ENCODE data around the gene HOXC12. TPM values are rescaled to one million over a fixed set of nuclear protein-coding genes. Genes with fewer than 3 reads are reported as not detected.

HOXC12 gene
- polyA plus RNA-seq, 3 donors from 2014 or later: not detected

GRCh38 chr12:53974084-53975063 is 19.7 kb downstream of the HOXC12 start, which contains the start of gene HOTAIR:
Gene HOTAIR (minus strand): TSS chr12:53974954.
- peak in 2 of 3 donors; percentile 39 to 43 for DNase-seq
- H3K27me3 Mint-ChIP-seq (ENCODE audit: low read depth in 3 of 3): peaks cover 75 to 79% (median 76%) of the 10 kb centered on the region in 3 donors
- no peaks in the 10 kb centered on the region for H3K36me3 Mint-ChIP-seq
- H3K4me1 Mint-ChIP-seq: peaks cover 24 to 43% of the 10 kb centered on the region in 2 donors
- peak within 1 kb of the TSS; percentile 63 to 85 (median 80) for H3K4me3 Mint-ChIP-seq
- peak within 1 kb of the TSS in 2 of 6 donors; percentile 11 to 51 for H3K27ac Mint-ChIP-seq
- peaks cover 0 to 11% (median 0%) of the 10 kb centered on the region in 6 donors for H3K9me3 Mint-ChIP-seq

- Mint-ChIP-seq H3K4me3 (peak overlapping the region; percentile 63 to 78 (median 74)), H3K4me1 (peaks cover 24 to 43% of the 10 kb centered on the region in 2 donors), H3K9me3 (peaks cover 0 to 11% (median 0%) of the 10 kb centered on the region in 6 donors), H3K27me3 (ENCODE audit: low read depth in 3 of 3) (peaks cover 73 to 82% (median 75%) of the 10 kb centered on the region in 3 donors), H3K36me3 (no peaks in the 10 kb centered on the region), H3K27ac (no peak overlapping the region)
- no peak for DNase-seq
Measured at GRCh38 chr12:53975064-53975471, 20.4 kb downstream of the HOXC12 start.

GRCh38 chr12:53975479-53976152 is 20.9 kb downstream of the HOXC12 start:
- H3K9me3 Mint-ChIP-seq: peaks cover 0 to 11% (median 0%) of the 10 kb centered on the region in 6 donors
- peak overlapping the region; percentile 63 to 78 (median 74) for H3K4me3 Mint-ChIP-seq
- DNase-seq: no peak
- no peaks in the 10 kb centered on the region for H3K36me3 Mint-ChIP-seq
- H3K4me1 Mint-ChIP-seq: peaks cover 24 to 43% of the 10 kb centered on the region in 2 donors
- peak overlapping the region in 1 of 6 donors; percentile 51 for H3K27ac Mint-ChIP-seq
- H3K27me3 Mint-ChIP-seq (ENCODE audit: low read depth in 3 of 3): peaks cover 72 to 83% (median 77%) of the 10 kb centered on the region in 3 donors

GRCh38 chr12:53976172-53976822 is 21.6 kb downstream of the HOXC12 start:
- no peak for DNase-seq
- Mint-ChIP-seq H3K27me3 (ENCODE audit: low read depth in 3 of 3) (peaks cover 73 to 83% (median 77%) of the 10 kb centered on the region in 3 donors), H3K27ac (peak overlapping the region in 1 of 6 donors; percentile 51), H3K4me1 (peaks cover 24 to 43% of the 10 kb centered on the region in 2 donors), H3K4me3 (peak overlapping the region in 3 of 5 donors; percentile 7 to 77 (median 18)), H3K36me3 (peaks cover 0 to 3% (median 0%) of the 10 kb centered on the region in 3 donors), H3K9me3 (peaks cover 0 to 11% (median 0%) of the 10 kb centered on the region in 6 donors)

GRCh38 chr12:53976823-53977595 is 22.3 kb downstream of the HOXC12 start:
- Mint-ChIP-seq H3K27me3 (ENCODE audit: low read depth in 3 of 3) (peaks cover 71 to 82% (median 80%) of the 10 kb centered on the region in 3 donors), H3K36me3 (peaks cover 0 to 3% (median 0%) of the 10 kb centered on the region in 3 donors), H3K27ac (no peak overlapping the region), H3K4me1 (peaks cover 24 to 43% of the 10 kb centered on the region in 2 donors), H3K4me3 (peak overlapping the region in 2 of 5 donors; percentile 7 to 27), H3K9me3 (peaks cover 0 to 11% (median 0%) of the 10 kb centered on the region in 6 donors)
- no peak for DNase-seq

GRCh38 chr12:53977596-53978445 is 23.1 kb downstream of the HOXC12 start:
- Mint-ChIP-seq H3K27me3 (ENCODE audit: low read depth in 3 of 3) (peaks cover 66 to 82% (median 79%) of the 10 kb centered on the region in 3 donors), H3K4me3 (peak overlapping the region in 1 of 5 donors; percentile 34), H3K36me3 (peaks cover 0 to 3% (median 0%) of the 10 kb centered on the region in 3 donors), H3K4me1 (peaks cover 24 to 41% of the 10 kb centered on the region in 2 donors), H3K27ac (no peak overlapping the region), H3K9me3 (peaks cover 0 to 11% (median 0%) of the 10 kb centered on the region in 6 donors)
- DNase-seq: no peak

GRCh38 chr12:53978477-53979356 is 24.0 kb downstream of the HOXC12 start:
- H3K36me3 Mint-ChIP-seq: peaks cover 0 to 3% (median 0%) of the 10 kb centered on the region in 3 donors
- H3K4me3 Mint-ChIP-seq: no peak overlapping the region
- H3K9me3 Mint-ChIP-seq: peaks cover 0 to 4% (median 0%) of the 10 kb centered on the region in 6 donors
- DNase-seq: no peak
- H3K4me1 Mint-ChIP-seq: peaks cover 18 to 33% of the 10 kb centered on the region in 2 donors
- peaks cover 65 to 84% (median 78%) of the 10 kb centered on the region in 3 donors for H3K27me3 Mint-ChIP-seq (ENCODE audit: low read depth in 3 of 3)
- no peak overlapping the region for H3K27ac Mint-ChIP-seq

GRCh38 chr12:53980104-53980801 is 25.6 kb downstream of the HOXC12 start:
- Mint-ChIP-seq H3K27ac (peak overlapping the region in 1 of 6 donors; percentile 4), H3K4me3 (peak overlapping the region in 1 of 5 donors; percentile 49), H3K27me3 (ENCODE audit: low read depth in 3 of 3) (peaks cover 65 to 86% (median 83%) of the 10 kb centered on the region in 3 donors), H3K36me3 (peaks cover 0 to 3% (median 0%) of the 10 kb centered on the region in 3 donors), H3K4me1 (peaks cover 16 to 29% of the 10 kb centered on the region in 2 donors), H3K9me3 (no peaks in the 10 kb centered on the region)
- DNase-seq: no peak

GRCh38 chr12:53980802-53981496 is 26.2 kb downstream of the HOXC12 start:
- H3K27ac Mint-ChIP-seq: peak overlapping the region in 1 of 6 donors; percentile 4
- no peaks in the 10 kb centered on the region for H3K9me3 Mint-ChIP-seq
- peaks cover 0 to 3% (median 0%) of the 10 kb centered on the region in 3 donors for H3K36me3 Mint-ChIP-seq
- no peak for DNase-seq
- peaks cover 68 to 86% (median 83%) of the 10 kb centered on the region in 3 donors for H3K27me3 Mint-ChIP-seq (ENCODE audit: low read depth in 3 of 3)
- H3K4me3 Mint-ChIP-seq: no peak overlapping the region
- peaks cover 15 to 28% of the 10 kb centered on the region in 2 donors for H3K4me1 Mint-ChIP-seq

Data from immature natural killer cell (primary cell).